Astrocyte of the hippocampus (primary cell): ENCODE data around the gene HTRA3.

Experiments used
- DNase-seq: peaks from one replicate; pipeline ENCODE4 v3.0.0; 2011; ENCODE audit warnings: low read depth, low spot score

The HTRA3 gene

GRCh38 chr4:8266508-8266907, 3.0 kb upstream of the HTRA3 start:
- DNase-seq: no peak

DNA sequence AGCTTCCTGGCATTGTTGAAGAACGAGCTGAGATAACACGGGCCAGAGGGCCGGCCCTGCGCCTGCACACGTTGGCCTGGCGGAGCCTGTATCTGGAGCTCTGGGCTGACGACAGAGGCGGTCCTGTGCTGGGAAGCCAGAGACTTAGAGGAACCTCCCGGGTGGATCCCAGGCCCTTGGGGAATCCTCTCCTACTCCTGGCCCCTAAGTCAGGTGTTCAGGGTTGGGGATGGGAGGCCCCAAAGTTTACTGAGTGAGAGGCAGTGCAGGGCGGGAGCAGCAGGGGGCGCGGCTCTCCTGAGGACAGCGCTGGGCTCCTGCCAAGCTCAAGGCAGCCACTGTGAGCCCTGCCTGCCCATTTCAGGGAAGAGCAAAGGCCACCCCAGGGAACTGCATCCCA, 2.5 kb upstream of the HTRA3 start:
- DNase-seq: peak; percentile 63

DNA sequence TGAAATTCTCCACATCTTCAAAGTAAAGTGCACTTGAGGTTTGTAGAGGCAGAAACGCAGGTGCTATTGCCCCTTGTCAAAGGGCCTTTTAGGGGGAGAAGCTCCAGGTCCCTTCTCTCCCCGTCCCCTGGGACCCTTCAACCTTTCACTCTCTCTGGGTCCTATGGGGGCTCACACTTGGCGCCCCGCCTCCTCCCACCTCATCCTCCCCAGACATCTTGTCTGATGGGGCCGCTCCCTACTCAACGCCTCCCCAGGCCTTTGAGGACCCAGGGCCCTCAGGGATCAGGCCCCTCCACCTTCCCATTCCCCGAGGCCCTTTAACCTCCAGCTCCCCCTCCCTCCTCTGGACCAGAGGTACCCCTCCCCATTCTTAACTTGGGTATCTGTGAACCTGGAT, 1.3 kb upstream of the HTRA3 start:
- DNase-seq: no peak

DNA sequence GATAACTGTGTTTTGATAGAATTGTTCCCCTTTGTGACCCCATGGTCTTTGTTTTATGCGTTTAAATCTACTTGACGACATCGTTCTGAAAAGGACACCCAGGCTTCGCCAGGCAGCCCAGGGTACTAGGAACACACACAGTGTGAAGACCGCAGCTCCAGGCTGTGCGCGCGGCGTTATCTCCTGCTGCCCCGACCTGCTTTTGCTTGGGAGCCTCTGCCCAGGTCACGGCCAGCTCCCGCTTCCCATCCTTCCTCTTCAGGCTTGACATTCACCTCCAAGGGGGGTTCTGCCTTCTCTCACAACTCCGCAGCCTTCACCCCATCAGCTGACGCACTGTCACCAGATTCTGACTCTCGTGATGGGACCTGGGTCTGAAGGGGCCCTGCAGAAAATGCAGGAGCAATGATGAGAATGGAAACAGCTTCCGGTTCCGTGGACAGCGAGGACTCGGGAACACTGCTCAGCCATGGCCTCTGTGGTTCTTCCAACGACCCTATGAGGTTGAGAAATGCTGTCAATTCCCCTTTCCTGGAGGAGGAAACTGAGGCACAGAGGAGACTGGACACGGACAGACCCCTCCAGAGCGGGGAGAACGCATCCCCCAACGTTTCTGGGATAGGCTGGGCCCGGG, 536 bp upstream of the HTRA3 start:
- DNase-seq: no peak

- no peak for DNase-seq
Measured at GRCh38 chr4:8270418-8270771, 841 bp downstream of the HTRA3 start.

GRCh38 chr4:8270912-8271815, 1.6 kb downstream of the HTRA3 start:
- DNase-seq: no peak

DNA sequence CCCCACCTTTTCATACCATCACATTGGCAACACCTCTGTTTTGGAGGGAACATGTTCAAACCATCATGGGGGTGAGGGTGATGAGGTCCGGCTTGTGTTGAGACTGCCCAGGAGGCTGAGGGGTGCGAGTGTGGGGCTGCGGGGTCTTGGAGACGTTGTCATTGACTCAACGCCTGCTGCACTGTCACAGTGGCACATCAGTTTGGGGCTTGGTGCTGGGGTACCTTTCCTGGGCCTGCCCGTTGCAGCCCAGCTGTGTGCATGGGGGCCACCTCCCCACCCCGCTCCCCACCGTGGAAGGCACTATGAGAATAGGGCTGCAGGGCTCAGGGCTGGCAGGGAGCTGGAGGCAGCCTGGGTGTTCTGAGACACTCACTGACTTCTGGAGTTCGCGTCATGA, 2.3 kb downstream of the HTRA3 start:
- DNase-seq: no peak

DNA sequence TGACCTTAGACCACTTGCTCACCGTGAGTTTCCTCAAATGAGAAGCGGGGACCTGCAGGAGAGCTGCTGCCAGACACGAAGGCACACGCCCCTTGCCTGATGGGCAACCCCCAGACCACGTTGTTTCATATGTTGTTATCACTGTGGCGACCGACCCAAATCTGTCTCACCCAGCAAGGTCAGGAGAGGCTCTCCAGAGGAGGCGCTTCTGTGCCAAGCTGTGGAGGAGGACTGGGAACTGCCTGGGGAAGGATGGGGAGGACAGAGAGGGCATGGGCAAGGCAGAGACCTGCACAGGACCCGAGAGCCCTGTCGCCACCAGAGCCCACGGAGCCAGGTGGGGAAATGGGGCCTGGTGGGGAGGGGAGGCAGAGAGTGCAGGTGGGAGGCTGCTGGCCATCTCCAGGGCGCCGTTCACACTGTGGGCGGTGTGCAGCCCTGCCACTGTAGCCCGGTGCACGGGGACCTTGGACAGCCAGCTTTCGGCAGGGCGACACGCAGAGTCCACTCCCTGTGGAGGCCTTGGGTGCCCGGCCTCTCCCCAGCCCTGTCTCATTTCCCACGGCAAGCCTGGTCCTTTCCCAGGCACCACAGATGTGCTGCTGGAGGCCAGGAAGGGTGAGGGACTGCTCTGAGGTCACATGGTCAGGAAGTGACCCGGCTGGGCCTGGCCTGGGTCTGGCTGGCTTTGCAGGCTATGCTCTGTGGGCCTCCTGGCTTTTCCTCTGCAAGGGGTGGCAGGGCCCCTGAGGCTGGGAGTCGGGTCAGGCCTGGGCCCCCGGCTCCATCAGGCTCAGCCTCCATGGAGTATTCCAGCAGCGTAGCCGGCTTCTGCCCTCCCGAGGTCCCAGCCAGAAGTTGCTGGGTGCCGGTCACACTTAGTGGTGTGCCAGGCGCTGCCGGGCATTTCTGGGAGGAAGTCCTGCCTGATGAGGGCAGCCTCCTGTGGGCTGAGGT, 3.2 kb downstream of the HTRA3 start:
- DNase-seq: no peak

GRCh38 chr4:8273450-8273849, 3.9 kb downstream of the HTRA3 start:
- DNase-seq: no peak

- DNase-seq: no peak
Measured at GRCh38 chr4:8274066-8274652, 4.6 kb downstream of the HTRA3 start.

DNA sequence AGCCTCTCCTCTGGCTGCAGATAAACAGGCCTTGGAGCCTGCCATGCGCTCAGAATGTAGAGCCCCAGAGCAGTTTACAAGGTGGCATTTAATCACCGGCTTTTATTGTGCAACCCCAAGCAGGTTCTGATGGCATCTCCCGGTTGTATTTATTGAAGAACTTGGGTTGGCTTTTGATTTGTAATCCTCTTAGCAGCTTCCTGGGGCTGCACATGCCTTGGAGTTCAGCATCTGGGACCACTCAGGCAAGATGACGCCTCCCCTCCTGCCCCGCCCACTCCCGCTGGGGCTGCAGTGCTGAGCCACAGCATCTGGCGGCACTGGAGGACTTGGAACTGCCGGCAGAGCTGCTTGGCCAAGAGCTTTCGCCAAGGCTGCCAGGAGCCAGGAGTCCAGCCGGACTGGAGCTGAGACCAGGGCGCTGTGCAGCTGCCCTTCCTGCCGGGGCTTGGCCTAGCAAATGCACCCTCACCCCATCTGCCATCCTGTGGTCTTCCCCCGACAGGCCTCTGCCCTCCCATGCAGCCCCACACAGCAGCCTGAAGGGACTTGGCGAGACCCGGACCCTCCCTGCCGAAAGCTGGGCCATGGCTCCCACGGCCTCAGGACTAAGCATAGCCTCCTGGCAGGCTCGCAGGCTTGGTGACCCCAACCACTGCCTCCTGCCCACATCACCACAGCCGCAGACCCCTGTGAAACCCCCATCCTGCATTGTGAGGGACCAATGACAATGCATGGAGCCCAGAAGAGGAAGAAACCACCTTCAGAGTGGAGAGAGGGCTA, 5.4 kb downstream of the HTRA3 start:
- DNase-seq: peak; percentile 91

DNA sequence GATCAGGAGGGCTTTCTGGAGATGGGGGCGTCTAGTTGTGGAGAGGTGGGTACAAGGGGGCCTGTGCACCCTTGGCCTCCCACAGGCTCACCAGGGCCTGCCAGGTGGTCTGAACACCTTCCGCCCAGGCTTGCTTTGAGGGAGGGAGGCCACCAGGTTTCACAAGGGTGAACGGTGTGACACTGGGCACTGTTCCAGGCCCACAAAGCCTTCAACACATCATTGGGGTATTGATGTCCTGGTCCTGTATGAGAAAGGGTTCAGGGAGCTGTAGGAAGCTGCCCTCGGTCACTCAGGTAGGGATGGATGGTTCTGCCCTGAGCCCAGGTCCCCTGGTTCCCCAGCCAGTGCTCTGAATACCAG, 6.0 kb downstream of the HTRA3 start:
- DNase-seq: no peak

- peak; percentile 68 for DNase-seq
Measured at GRCh38 chr4:8276358-8277240, 7.0 kb downstream of the HTRA3 start.

GRCh38 chr4:8277356-8278008, 7.9 kb downstream of the HTRA3 start:
- no peak for DNase-seq

DNA sequence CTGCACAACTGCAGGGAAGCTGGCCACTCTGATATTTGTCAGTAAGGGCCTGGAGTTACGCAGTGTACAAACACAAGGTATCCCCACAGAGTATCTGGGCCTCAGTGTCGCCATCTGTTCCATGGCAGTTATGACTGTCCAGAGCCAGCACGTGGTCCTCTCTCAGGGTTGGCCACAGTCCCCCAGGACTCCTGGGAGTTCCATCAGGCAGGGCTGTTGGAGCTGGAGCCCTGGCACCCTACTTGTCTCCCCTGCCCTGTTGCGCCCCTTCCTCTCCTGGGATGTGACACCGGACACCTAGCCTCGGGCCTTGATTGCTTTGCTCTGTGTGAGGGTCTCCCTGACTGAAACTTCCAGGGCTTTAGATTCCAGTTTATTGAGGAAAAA, 8.4 kb downstream of the HTRA3 start:
- peak; percentile 37 for DNase-seq

DNA sequence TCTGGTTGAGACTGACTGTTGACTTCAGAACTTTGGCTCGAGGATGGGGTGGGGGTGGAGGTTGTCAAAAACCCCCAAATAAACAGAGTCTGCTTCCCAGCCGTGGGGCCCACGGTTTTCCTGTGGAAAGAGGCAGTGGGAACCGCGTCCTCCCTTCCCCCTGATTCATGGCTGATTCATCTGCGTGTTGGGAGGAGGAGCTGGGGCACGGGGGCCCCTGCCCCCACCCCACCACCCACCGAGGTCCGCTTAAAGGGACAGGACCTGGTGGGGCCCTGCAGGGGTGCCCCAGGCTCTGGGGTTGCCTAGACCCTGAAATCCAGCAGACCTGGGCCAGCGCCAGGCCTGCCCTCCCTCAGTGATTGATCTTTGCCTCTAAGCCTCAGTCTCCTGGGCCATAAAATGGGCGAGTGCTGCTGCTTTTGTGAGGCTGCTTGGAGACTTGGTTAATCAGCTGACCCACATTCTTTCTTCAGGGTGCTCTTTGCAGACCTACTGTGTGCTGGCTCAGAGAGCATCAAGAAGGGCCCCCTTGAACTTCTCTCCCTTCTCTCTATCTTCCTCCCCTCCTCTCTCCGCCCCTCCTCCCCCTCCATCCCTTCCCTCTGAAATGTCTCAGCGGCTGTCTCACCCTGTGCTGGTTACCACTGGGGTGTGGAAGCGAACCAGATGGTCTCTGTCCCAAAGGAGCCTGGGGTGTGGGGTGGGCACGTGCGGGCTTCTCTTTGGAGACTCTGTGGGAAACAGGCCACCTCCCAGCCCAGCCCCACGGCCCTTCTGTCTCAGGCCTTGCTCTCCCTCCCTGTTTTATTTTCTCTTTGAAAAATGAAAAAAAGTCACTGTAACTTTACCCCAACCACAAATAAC, 9.1 kb downstream of the HTRA3 start:
- peak; percentile 83 for DNase-seq

DNA sequence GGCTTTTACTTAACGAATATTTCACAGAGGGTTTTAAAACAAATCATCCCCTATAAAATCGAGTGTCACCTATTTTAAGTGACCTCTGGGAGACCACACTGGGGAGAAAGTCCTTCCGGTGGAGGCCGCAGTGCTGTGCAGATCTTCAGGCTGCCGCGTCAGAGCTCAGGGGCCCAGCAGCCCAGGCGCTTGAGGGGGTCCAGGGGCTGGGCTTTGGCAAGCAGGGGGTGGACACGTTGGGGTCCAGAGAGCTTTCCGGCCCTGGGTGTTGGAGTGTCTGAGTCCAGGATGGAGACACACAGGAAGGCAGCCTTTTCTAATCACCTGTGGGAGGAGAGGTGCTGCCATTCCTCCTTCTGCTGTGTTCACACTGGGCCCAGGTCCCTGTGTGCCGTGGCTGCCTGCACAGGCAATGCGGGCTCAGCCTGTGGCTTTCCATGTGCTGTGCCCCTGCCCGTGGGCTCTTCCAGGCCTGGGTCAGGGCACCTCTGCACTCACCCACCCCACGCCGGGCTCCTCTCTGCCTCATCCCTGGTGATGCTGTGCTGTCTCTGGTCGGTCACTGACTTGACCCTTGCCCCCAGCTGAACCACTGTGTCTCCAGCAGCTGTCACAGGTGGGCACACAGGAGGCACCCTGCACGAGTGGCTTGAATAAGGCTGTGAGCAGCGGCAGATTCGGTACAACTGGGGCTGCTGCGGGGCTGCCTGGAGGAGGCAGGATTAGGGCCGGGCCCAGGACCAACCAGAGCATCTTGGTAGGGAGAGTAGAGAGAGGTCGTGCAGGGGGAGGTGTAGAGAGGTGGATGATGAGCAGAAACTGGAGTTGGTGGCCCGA, 10.0 kb downstream of the HTRA3 start:
- DNase-seq: no peak
